Spinal cord (tissue), 10 donors: Measurements from ENCODE around the gene ANO3. TPM values are rescaled to one million over a fixed set of nuclear protein-coding genes. Genes with fewer than 3 reads are reported as not detected.

Experiments used
- DNase-seq, 6 donors: peaks; one replicate each; pipeline versions ENCODE4 v3.0.0 to v3.0.0-alpha.2; 2013 to 2015; ENCODE audit warnings: low spot score in 6 of 6, low read depth in 4 of 6
- H3K27ac ChIP-seq: one replicate; pipeline ENCODE4 v1.5.1; 2013; ENCODE audit warnings: low read depth, low read length, control low read depth
- H3K27me3 ChIP-seq: one replicate; pipeline ENCODE4 v1.6.1; 2013; ENCODE audit warnings: low read length; ENCODE audit not compliant: control insufficient read depth, insufficient read depth
- H3K36me3 ChIP-seq: one replicate; pipeline ENCODE4 v1.6.1; 2013; ENCODE audit warnings: low read length; ENCODE audit not compliant: control insufficient read depth, insufficient read depth
- H3K4me1 ChIP-seq: one replicate; pipeline ENCODE4 v1.6.1; 2013; ENCODE audit warnings: low read length; ENCODE audit not compliant: control insufficient read depth, insufficient read depth
- H3K4me3 ChIP-seq: one replicate; pipeline ENCODE4 v1.5.1; 2013; ENCODE audit warnings: low read depth, low read length, control low read depth
- H3K9me3 ChIP-seq: one replicate; pipeline ENCODE4 v1.6.1; 2013; ENCODE audit warnings: low read length; ENCODE audit not compliant: control insufficient read depth, insufficient read depth
- WGBS: methylation state at CpG from one replicate; pipeline ENCODE4 v1.1.5; 2013; ENCODE audit warnings: missing lambda C conversion rate; ENCODE audit not compliant: insufficient coverage; 5-methylcytosine and 5-hydroxymethylcytosine counted together
- polyA plus RNA-seq, 2 donors: library from polyadenylated mRNA; unstranded; fragments of 120-200 nt; gene quantifications; one replicate each; pipeline ENCODE4 v1.2.1, GENCODE V29; 2013; ENCODE audit not compliant: insufficient read length in 2 of 2
- total RNA-seq, 2 donors: library from RNA; depleted of rRNA in 1 of 2; stranded (reverse); fragments of 120-200 nt in 1 of 2; fragments of >200 nt in 1 of 2; gene quantifications; one replicate each; pipeline versions ENCODE4 v1.2.3 to v1.2.4, GENCODE V29; 2013 to 2014
- donor health status: healthy.

ANO3 gene
- total and polyA plus RNA-seq, 4 donors: 2.4 to 12.9 (median 3.8) TPM

GRCh38 chr11:26599425-26599824 is 267.5 kb downstream of the ANO3 start:
- H3K9me3 ChIP-seq: no peaks in the 10 kb centered on the region
- no peaks in the 10 kb centered on the region for H3K27me3 ChIP-seq
- H3K27ac ChIP-seq: no peak overlapping the region
- no peak overlapping the region for H3K4me3 ChIP-seq
- H3K36me3 ChIP-seq: no peaks in the 10 kb centered on the region
- H3K4me1 ChIP-seq: no peaks in the 10 kb centered on the region
- DNase-seq: no peak
- 100% methylated on average over 1 of the region's 2 CpGs for WGBS

DNA sequence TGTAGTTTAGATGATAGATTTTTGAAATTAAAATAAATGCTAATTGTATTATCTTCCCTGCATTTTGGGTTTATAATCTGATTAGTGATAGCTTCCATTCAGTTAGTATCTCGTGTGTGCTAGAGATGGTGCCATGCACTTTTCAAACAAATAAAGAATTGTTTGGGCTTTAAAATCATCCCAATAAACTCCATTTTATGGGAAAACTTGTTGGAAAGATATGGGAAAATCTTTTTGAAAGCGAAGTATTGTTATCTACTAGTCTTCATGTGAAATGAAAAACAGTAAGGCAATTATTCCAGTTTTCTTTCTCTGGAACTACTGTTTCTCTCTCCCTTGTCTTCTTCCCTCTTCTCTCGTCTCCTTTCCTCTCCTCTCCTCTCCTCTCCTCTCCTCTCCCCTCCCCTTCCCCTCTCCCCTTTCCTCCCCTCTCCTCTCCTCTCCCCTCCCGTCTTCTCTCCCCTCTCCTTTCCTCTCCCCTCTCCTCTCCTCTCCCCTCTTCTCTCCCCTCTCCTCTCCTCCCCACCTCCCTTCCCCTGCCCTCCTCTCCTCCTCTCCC is 268.0 kb downstream of the ANO3 start:
- Histone ChIP-seq H3K4me3 (no peak overlapping the region), H3K4me1 (no peaks in the 10 kb centered on the region), H3K36me3 (no peaks in the 10 kb centered on the region), H3K27ac (no peak overlapping the region), H3K27me3 (no peaks in the 10 kb centered on the region), H3K9me3 (no peaks in the 10 kb centered on the region)
- no peak for DNase-seq
- WGBS: 80% methylated on average over 1 of the region's 4 CpGs

GRCh38 chr11:26607725-26608506 is 276.0 kb downstream of the ANO3 start:
- no peak for DNase-seq
- Histone ChIP-seq H3K27me3 (no peaks in the 10 kb centered on the region), H3K36me3 (no peaks in the 10 kb centered on the region), H3K4me3 (no peak overlapping the region), H3K27ac (no peak overlapping the region), H3K4me1 (no peaks in the 10 kb centered on the region), H3K9me3 (peaks cover 3% of the 10 kb centered on the region)
- 100% methylated on average over 1 of the region's 7 CpGs for WGBS

DNA sequence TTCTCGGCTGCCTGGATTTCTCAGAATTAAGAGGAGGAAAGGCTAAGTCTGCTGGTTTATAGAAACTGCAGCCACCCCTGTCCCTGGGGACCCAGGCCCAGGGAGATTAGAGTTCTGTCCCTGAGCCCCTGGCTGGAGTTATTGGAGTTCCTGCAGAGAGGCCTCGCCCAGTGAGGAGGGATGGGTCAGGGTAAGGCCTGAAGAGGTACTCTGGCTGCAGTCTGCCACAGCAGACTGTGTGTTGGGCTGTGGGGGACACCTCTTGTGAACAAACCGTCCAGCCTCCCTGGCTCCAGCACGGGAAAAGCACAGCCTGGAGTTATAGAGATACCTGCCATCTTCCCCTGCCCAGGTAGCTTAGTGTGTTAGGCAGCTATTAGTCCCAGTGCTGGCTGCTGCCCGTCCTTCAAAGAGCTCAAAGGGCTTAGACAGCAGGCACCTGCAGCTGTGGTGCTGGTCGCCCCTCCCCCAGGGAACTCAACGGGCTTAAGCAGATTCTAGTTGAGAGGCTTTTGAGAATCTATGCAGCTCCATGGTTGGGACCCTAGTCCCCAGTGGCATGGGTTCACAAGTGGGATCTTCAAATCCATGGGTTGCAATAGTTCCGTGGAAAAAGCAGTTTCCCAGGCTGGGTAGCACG is 276.7 kb downstream of the ANO3 start:
- DNase-seq: no peak
- H3K27ac ChIP-seq: no peak overlapping the region
- H3K27me3 ChIP-seq: no peaks in the 10 kb centered on the region
- no peaks in the 10 kb centered on the region for H3K4me1 ChIP-seq
- WGBS: 84% methylated on average over 9 of the region's 9 CpGs
- H3K36me3 ChIP-seq: no peaks in the 10 kb centered on the region
- H3K4me3 ChIP-seq: no peak overlapping the region
- H3K9me3 ChIP-seq: peaks cover 3% of the 10 kb centered on the region

DNA sequence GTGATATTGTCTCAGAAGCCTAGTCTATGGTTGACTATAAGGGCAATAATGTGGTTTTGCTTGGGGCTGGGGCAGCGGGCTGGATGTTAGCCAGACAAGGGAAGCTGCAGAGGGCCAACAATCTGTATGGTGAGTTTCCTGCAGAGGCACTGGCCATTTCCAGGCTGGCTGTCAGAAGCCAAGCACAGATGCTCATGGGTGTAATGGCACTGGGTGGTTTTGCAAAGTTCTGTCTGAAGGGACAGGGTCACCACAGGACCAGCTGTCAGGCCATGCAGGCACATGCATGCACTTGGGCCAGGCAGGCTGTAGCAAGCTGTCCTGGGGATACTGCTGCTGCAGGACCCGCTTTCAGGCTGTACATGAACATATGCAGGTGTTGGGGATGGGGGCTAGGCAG is 281.8 kb downstream of the ANO3 start:
- no peak overlapping the region for H3K27ac ChIP-seq
- DNase-seq: no peak
- no peaks in the 10 kb centered on the region for H3K36me3 ChIP-seq
- H3K4me1 ChIP-seq: no peaks in the 10 kb centered on the region
- no peaks in the 10 kb centered on the region for H3K27me3 ChIP-seq
- H3K4me3 ChIP-seq: no peak overlapping the region
- H3K9me3 ChIP-seq: no peaks in the 10 kb centered on the region
- 47% methylated on average over 2 of the region's 2 CpGs for WGBS

DNA sequence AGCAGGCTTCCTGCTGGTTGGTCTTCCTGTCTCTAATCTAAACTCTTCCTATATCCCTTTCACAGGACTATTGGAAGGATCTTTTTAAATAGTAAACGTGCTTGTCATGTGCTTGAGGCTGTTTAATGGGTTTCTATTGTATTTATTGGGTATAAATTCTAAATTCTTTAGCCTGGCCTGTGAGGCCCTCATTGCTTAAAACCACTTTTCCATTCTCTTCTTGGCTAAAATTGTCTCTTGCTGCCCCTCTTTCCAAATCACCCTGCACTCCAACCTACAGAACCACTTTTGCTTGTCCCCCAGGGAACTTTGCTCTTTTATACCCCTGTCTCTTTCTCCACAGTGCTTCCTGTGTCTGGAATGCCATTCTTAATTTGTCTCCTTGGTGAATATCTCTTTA is 286.5 kb downstream of the ANO3 start:
- no peaks in the 10 kb centered on the region for H3K27me3 ChIP-seq
- H3K9me3 ChIP-seq: no peaks in the 10 kb centered on the region
- H3K36me3 ChIP-seq: no peaks in the 10 kb centered on the region
- WGBS: no CpG with 5 or more reads among the region's 1 CpG
- no peak overlapping the region for H3K4me3 ChIP-seq
- H3K4me1 ChIP-seq: no peaks in the 10 kb centered on the region
- no peak for DNase-seq
- H3K27ac ChIP-seq: no peak overlapping the region

DNA sequence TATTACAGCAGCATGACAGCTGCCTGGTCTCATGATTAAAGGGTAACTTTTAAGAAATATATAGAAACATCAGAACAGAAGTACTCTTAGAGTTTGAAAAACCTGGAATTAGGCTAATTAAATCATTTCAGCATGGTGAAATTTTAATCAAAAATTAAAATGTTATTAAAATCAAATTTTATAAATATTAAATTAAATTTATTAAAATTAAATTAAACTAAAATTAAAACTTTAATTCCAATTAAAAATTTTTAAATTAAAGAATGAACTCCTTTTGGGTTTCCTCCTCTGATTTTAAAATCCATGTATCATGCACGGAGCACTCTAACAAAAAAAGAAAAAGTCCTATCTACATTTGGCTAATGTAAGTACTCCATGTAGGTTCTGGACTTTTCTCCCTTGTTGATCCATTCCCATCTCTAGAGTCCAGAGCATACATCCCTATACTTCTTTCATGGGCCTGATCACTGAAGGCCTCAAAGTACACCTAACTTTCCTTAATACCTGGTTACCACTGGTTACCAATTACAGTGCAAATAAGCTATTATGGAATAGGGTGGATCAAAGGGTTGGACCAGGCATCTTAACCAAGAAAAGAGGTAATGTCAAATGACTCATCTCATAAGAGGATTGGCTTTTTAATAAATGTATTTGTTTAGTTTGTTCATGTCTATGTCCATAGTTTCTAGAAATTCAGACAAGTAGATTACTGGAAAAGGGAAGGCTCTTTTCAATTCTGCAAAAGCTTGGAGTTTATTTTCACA is 288.5 kb downstream of the ANO3 start:
- Histone ChIP-seq H3K9me3 (no peaks in the 10 kb centered on the region), H3K36me3 (no peaks in the 10 kb centered on the region), H3K27me3 (no peaks in the 10 kb centered on the region), H3K4me3 (no peak overlapping the region), H3K4me1 (no peaks in the 10 kb centered on the region), H3K27ac (no peak overlapping the region)
- 83% methylated on average over 1 of the region's 1 CpG for WGBS
- DNase-seq: no peak

GRCh38 chr11:26621132-26621531 is 289.2 kb downstream of the ANO3 start:
- peak in 1 of 6 donors; percentile 5 for DNase-seq
- Histone ChIP-seq H3K9me3 (no peaks in the 10 kb centered on the region), H3K4me3 (no peak overlapping the region), H3K27ac (no peak overlapping the region), H3K27me3 (no peaks in the 10 kb centered on the region), H3K36me3 (no peaks in the 10 kb centered on the region), H3K4me1 (no peaks in the 10 kb centered on the region)

DNA sequence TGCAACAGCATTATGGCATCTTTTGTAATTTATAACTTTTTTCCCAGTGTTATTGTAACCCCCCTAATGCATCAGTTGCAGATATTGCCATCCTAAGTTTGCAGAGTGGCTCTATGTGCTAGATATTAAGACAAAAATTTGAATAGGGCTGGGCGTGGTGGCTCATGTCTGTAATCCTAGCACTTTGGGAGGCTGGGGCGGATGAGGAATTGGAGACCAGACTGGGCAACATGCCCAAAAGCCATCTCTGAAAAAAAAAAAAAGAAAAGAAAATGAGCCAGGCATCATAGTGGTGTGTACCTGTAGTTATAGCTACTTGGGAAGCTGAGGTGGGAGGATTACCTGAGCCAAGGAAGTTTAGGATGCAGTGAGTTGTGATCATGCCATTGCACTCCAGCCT is 290.3 kb downstream of the ANO3 start:
- Histone ChIP-seq H3K4me3 (no peak overlapping the region), H3K27ac (no peak overlapping the region), H3K4me1 (no peaks in the 10 kb centered on the region), H3K27me3 (no peaks in the 10 kb centered on the region), H3K36me3 (no peaks in the 10 kb centered on the region), H3K9me3 (no peaks in the 10 kb centered on the region)
- no peak for DNase-seq
- 89% methylated on average over 2 of the region's 2 CpGs for WGBS
